ENCODE results near the gene FBXO17. TPM values are rescaled to one million over a fixed set of nuclear protein-coding genes. Genes with fewer than 3 reads are reported as not detected.

Gene FBXO17
- total and polyA plus RNA-seq, 2 experiments from 2014 or later = 30.3 to 36.4 TPM

GRCh38 chr19:38951187-38951586, 24.4 kb downstream of the FBXO17 start:
- in situ Hi-C loops (cut with MboI) = no loop called here
- Histone ChIP-seq H4K20me1 (ENCODE audit: insufficient read depth) (no peaks in the 10 kb centered on the region), H2AFZ (no peak overlapping the region), H3K9me3 (ENCODE audit: low read depth) (no peaks in the 10 kb centered on the region), H3K9ac (no peak overlapping the region), H3K79me2 (ENCODE audit: insufficient read depth) (no peaks in the 10 kb centered on the region), H3K4me1 (ENCODE audit: insufficient read depth) (no peaks in the 10 kb centered on the region), H3F3A (ENCODE audit: insufficient read depth) (no peaks in the 10 kb centered on the region), H3K27me3 (replicated peaks; ENCODE audit: insufficient read depth) (no peaks in the 10 kb centered on the region), H3K36me3 (ENCODE audit: low read depth) (no peaks in the 10 kb centered on the region), H3K4me2 (ENCODE audit: unreplicated experiment) (no peak overlapping the region), H3K4me3 (no peak overlapping the region), H3K9me2 (ENCODE audit: insufficient read depth) (no peaks in the 10 kb centered on the region), H3K27ac (no peak overlapping the region)
- no peak for TF ChIP-seq EZH2 (IDR thresholded peaks at IDR 0.05; ENCODE audit: insufficient read depth, poor library complexity, severe bottlenecking)
- TF ChIP-seq EZH2phosphoT487 (IDR thresholded peaks at IDR 0.05; ENCODE audit: insufficient read depth, low read depth) = no peak
- DNase-seq = no peak
- WGBS, 2 experiments (ENCODE audit: low coverage in 1 of 2, low lambda C conversion rate in 2 of 2, missing lambda C conversion rate in 2 of 2) = 97 to 99% methylated on average over 3 of the region's 3 CpGs

GRCh38 chr19:38949580-38950367, 25.8 kb downstream of the FBXO17 start:
- H3K4me1 ChIP-seq (ENCODE audit: insufficient read depth) = no peaks in the 10 kb centered on the region
- no peaks in the 10 kb centered on the region for H3K79me2 ChIP-seq (ENCODE audit: insufficient read depth)
- no peak overlapping the region for H3K4me2 ChIP-seq (ENCODE audit: unreplicated experiment)
- peak; percentile 53 for DNase-seq
- H2AFZ ChIP-seq = no peak overlapping the region
- H3K9ac ChIP-seq = no peak overlapping the region
- H4K20me1 ChIP-seq (ENCODE audit: insufficient read depth) = no peaks in the 10 kb centered on the region
- WGBS, 2 experiments (ENCODE audit: low coverage in 1 of 2, low lambda C conversion rate in 2 of 2, missing lambda C conversion rate in 2 of 2) = 30 to 34% methylated on average over 42 to 52 of the region's 72 CpGs
- no peaks in the 10 kb centered on the region for H3K9me3 ChIP-seq (ENCODE audit: low read depth)
- in situ Hi-C loops (cut with MboI) = no loop called here
- no peaks in the 10 kb centered on the region for H3F3A ChIP-seq (ENCODE audit: insufficient read depth)
- no peak for TF ChIP-seq EZH2phosphoT487 (IDR thresholded peaks at IDR 0.05; ENCODE audit: insufficient read depth, low read depth)
- TF ChIP-seq EZH2 (IDR thresholded peaks at IDR 0.05; ENCODE audit: insufficient read depth, poor library complexity, severe bottlenecking) = no peak
- H3K27ac ChIP-seq = no peak overlapping the region
- peaks cover 3% of the 10 kb centered on the region; the same call in 1 of the 2 replicates for H3K36me3 ChIP-seq (ENCODE audit: low read depth)
- no peak overlapping the region for H3K4me3 ChIP-seq
- H3K9me2 ChIP-seq (ENCODE audit: insufficient read depth) = no peaks in the 10 kb centered on the region
- H3K27me3 ChIP-seq (replicated peaks; ENCODE audit: insufficient read depth) = no peaks in the 10 kb centered on the region

- no peaks in the 10 kb centered on the region for H3K9me2 ChIP-seq (ENCODE audit: insufficient read depth)
Measured at GRCh38 chr19:38946229-38947010, 29.1 kb downstream of the FBXO17 start.

GRCh38 chr19:38945562-38946228, 29.8 kb downstream of the FBXO17 start:
- H3K36me3 ChIP-seq (ENCODE audit: low read depth) = peaks cover 6% of the 10 kb centered on the region; the same call in 1 of the 2 replicates
- WGBS, 2 experiments (ENCODE audit: low coverage in 1 of 2, low lambda C conversion rate in 2 of 2, missing lambda C conversion rate in 2 of 2) = 62 to 78% methylated on average over 1 to 3 of the region's 3 CpGs
- H3K79me2 ChIP-seq (ENCODE audit: insufficient read depth) = no peaks in the 10 kb centered on the region
- H3K27ac ChIP-seq = no peak overlapping the region
- H2AFZ ChIP-seq = no peak overlapping the region
- no peaks in the 10 kb centered on the region for H3K9me3 ChIP-seq (ENCODE audit: low read depth)
- no peak overlapping the region for H3K4me3 ChIP-seq
- H3K27me3 ChIP-seq (replicated peaks; ENCODE audit: insufficient read depth) = no peaks in the 10 kb centered on the region
- no peak overlapping the region for H3K9ac ChIP-seq
- H3K4me1 ChIP-seq (ENCODE audit: insufficient read depth) = no peaks in the 10 kb centered on the region
- H4K20me1 ChIP-seq (ENCODE audit: insufficient read depth) = no peaks in the 10 kb centered on the region
- H3K9me2 ChIP-seq (ENCODE audit: insufficient read depth) = no peaks in the 10 kb centered on the region
- in situ Hi-C loops (cut with MboI) = no loop called here
- no peak for DNase-seq
- H3K4me2 ChIP-seq (ENCODE audit: unreplicated experiment) = no peak overlapping the region
- no peaks in the 10 kb centered on the region for H3F3A ChIP-seq (ENCODE audit: insufficient read depth)
- TF ChIP-seq EZH2phosphoT487 (IDR thresholded peaks at IDR 0.05; ENCODE audit: insufficient read depth, low read depth) (no peak), EZH2 (IDR thresholded peaks at IDR 0.05; ENCODE audit: insufficient read depth, poor library complexity, severe bottlenecking) (no peak)

More at GRCh38 chr19:38946229-38947010, 29.1 kb downstream of the FBXO17 start:
- no peak overlapping the region for H2AFZ ChIP-seq
- H3K27ac ChIP-seq = no peak overlapping the region
- H3K36me3 ChIP-seq (ENCODE audit: low read depth) = peaks cover 6% of the 10 kb centered on the region; the same call in 1 of the 2 replicates
- no peaks in the 10 kb centered on the region for H4K20me1 ChIP-seq (ENCODE audit: insufficient read depth)
- H3K4me1 ChIP-seq (ENCODE audit: insufficient read depth) = no peaks in the 10 kb centered on the region
- no peak for DNase-seq
- no peak for TF ChIP-seq EZH2 (IDR thresholded peaks at IDR 0.05; ENCODE audit: insufficient read depth, poor library complexity, severe bottlenecking)
- no peak for TF ChIP-seq EZH2phosphoT487 (IDR thresholded peaks at IDR 0.05; ENCODE audit: insufficient read depth, low read depth)
- H3K9me3 ChIP-seq (ENCODE audit: low read depth) = no peaks in the 10 kb centered on the region
- no peaks in the 10 kb centered on the region for H3F3A ChIP-seq (ENCODE audit: insufficient read depth)
- H3K4me2 ChIP-seq (ENCODE audit: unreplicated experiment) = no peak overlapping the region
- no peak overlapping the region for H3K9ac ChIP-seq
- in situ Hi-C loops (cut with MboI) = no loop called here
- no peaks in the 10 kb centered on the region for H3K27me3 ChIP-seq (replicated peaks; ENCODE audit: insufficient read depth)
- WGBS, 2 experiments (ENCODE audit: low coverage in 1 of 2, low lambda C conversion rate in 2 of 2, missing lambda C conversion rate in 2 of 2) = 90 to 93% methylated on average over 10 to 11 of the region's 11 CpGs
- no peaks in the 10 kb centered on the region for H3K79me2 ChIP-seq (ENCODE audit: insufficient read depth)
- H3K4me3 ChIP-seq = no peak overlapping the region

Data from GM23248 (cell line).